Islet of Langerhans (tissue), 1 donor: ENCODE results near the gene DLG2.
A peak's percentile ranks its signal among the peaks of the same experiment; 100 is the strongest.

ENCODE experiments used
- FAIRE-seq: peaks from one replicate; lab custom pipeline; 2011; peaks lifted over from hg19 to GRCh38; lab: Jason Lieb, UNC

DLG2 gene

DNA sequence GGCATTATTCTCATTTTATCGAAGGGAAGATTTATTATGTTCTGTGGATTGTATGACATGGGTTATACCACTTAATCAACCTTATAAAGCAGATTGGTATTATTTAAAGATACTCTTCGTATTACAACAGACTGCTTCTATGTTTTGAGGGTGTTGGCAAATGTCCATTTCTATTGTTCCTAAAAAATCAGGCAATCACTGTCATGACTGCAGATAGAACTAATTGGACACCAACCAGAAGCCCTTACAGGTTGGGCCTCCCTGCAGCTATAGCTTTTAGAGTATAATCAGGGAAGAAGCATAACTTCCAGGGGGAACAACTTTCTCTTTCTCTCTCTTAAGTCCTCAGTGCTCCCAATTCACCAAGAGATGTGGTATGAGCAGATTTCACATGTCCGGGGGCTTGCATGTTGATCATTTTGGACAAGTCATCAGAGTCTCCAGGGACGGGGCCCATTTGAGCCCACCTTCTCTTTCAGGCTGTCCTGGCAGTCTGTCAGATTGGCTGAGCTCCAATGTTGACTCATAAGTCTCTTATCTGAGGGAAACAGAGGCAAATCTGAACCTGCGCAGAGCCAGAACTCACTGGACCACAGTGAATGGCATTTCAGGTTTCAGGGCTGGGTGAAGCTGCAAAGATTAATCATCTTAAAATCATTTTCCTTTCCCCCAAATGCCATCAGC, 2077.0 kb downstream of the DLG2 start:
- FAIRE-seq = no peak

DNA sequence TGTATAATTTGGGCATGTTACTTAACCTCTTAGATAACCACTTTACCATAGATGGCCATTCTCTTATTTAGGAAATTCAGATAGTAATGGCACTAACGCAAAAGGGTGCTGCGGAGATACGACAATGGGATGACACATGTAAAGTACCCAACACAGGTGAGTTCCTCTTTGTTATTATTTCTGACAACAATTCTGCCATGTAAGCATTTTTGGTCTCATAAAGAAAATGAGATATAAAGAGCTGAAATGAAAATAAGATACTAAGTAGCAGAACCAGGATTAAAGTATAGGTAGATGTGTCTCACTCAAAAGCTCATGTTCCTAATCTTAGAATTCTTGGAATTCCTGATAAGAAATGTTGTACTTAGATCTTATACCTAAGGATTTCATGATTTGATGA, 2080.8 kb downstream of the DLG2 start:
- FAIRE-seq = peak; percentile 55

DNA sequence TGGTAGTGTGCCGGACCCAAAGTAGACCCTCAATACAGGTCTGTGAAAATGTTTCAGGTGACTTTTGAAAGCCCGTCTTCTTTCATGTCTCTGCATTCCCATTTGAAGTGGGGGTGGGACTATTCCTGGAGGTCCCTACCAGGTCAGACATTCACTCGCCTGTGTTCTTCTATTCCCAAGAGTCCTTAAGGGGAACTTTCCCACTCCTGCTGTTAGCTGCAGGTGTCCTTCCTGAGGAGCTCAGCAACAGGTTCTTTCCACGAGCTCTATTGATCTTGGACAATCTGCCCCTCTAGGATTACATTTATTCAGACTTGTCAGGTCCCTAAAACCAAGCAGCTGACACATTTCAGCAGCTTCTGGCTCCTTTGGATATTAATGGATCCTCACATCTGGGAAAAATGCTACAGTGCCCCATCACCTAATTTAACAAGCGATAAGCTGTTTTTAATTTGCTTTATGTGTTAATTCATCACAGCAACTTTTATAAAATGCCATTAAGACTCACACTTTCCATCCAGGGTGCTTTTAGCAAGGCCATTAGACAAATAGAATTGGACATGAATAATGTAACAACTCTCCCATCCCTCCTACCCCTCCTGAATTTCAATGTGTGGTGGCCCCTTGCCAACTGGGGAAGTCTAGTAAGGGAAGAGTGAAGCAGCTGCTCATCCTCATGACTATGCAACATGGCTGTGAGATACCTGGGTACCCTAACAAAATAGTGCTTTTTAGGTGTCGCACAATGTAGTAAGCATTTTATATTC, 2081.5 kb downstream of the DLG2 start:
- FAIRE-seq = peak; percentile 88

DNA sequence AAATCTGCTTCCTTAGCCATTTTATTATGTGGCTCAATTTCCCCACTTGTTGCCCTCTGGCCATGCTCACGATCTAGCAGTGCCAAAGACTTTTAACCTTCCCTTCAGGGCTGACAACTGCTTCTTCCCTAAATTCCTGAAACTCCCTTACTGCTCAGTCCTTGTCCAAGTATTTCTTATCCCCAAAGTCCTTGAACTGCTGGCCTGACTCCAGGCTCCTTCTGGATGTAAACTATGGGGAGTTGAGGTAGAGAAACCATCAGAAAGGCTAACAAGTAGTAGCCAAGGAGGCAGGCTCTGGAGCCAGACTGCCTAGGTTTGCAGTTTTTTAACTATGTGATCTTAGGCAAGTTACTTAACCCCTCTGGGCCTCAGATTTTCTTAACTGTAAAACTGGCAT, 2082.3 kb downstream of the DLG2 start:
- no peak for FAIRE-seq

DNA sequence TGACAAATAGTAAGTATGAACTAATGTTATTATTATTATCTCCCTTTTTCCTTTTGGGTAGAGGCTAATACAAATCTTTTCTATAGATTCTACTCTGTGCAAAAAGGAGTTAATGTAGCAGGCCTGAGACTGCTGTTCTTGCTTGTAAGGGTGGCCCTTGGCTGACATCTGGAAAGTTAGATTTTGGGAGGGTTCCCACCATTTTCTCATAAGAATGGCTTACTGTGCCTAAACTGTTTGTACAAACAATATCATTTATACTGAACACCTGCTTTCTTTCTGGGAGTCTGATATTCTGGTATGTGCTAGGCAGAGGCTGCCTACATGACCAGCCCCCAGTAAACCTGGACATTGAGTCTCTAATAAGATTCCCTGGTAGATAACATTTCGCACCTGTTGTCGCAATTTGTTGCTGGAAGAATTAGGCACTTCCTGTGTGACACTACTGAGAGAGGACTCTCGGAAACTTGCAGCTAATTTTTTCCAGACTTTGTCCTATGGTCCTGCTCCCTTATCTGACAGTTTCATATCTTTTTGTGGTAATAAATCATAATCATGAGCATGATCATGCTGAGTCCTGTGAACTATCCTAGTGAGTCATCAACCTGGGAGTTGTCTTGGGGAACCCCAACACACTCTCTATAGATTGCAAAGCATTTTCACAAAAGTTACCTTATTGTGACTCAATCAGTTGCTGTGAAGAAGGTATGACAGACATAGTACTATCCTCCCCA, 2083.3 kb downstream of the DLG2 start:
- no peak for FAIRE-seq

DNA sequence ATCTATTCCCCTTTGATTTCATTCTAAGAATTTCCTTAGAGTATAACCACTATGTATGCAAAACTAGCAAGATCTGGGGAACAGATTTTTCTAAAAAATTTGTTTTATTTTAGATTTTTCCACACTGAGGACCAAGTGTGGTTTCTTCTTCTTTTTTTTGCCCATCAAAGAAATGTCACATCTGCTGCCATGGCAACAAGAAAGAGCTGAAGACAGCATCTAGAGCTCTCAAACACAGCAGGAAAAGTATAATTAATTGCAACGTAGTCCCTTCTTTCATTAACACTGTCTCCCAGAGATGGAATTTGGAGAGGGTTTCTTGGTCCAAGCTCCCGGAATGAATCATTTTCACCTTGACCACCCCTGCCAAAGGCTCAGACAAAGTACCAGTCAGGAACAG, 2084.3 kb downstream of the DLG2 start:
- FAIRE-seq = no peak

DNA sequence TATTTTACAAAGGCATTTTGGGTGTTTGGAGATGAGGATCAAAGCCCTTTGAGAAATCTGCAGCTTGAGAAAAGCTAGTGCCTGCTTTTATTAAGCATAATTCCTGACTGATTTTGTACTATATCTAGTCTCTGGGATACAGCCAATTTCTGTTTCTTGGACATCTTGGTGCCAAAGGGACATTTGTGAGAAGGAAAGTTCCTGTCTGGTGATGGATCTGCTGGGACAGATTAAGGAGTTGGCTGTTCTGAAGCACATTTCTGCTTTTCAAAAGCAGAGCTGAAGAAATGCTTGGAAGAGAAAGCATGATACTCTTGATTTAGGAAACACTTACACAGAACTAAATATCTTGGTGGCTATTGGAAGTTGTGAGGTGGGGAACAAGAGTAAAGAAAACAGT, 2086.4 kb downstream of the DLG2 start:
- no peak for FAIRE-seq

DNA sequence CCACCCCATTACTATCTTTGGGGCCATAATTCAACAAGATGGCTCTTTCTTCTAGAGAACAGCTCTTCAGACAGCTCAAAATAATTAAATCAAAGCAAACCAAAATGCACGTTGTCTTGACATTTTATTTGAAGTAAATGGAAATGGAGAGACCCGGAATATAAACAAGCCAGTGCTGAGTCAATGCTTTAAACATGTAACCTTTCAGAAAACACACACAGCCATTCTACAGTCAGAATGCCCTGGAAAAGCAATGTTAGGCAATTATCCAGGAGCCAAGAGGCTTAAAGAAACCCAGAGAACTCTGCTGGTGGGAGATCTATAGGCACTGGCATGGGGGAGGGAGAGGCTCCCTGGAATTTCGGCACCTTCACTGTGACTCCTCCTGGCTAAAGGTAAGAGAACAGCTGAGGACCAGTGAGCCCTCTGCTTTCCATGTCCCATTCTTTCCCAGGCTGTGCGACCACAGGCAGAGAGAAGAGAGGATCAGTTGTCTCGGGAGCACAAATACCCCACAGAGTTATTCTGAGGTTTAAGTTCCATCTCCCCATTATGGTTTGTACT, 2086.9 kb downstream of the DLG2 start:
- no peak for FAIRE-seq

DNA sequence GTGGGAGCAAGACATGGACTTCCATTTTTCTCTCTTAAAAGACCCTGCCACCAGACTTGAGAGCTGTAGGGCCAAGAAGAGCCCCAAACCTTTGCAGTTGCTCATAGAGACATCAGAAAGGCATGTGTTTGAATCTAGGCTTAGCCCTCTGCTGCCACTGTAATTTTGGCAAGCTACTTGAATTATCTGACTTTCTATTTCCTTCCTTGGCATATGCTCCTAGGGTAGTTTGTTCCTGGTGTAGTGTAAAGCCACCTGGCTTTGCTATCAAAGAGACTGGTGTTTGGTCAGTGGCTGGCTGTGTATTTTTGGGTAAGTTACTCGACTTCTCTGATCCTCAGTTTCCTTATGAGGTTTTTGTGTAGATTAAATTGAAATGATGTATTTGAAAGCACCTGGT, 2088.9 kb downstream of the DLG2 start:
- no peak for FAIRE-seq

DNA sequence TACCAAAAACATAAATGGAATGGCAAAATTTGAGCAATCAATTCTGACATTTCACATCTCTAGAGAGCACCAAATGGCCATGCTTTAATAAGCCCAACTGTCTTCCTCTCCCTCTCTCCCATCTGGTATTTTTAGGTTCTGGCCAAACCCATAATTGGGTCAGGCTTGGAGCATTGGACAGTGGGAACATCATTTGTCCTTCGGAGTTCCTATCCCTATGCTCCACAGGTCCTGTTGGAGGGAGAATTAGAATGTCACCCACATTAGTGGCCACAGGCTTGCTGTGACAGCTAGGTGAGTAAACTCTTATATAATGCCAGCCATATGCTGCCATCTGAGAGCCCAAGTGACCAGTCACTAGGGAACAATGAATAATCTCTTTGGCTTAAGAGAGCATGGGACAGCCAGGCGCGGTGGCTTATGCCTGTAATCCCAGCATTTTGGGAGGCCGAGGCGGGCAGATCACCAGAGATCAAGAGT, 2090.0 kb downstream of the DLG2 start:
- no peak for FAIRE-seq

DNA sequence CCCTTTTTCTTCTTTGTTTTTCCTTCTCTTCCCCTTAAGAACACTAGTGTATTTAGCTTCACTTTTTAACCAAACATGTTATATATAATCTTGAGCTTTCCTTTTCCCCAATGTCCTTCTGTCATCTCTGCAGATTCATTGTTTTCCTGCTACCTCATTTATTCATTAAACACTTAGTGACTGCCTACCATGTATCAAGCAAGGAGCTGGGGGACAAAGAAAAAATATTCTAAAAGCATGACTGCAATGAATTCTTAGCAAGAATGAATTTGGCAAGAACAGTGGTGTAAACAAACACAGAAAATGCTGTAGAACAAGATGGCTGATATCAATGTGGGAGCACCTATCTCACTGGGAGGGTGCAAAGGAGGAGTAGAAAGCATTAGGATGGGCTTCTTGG, 2094.0 kb downstream of the DLG2 start:
- no peak for FAIRE-seq

DNA sequence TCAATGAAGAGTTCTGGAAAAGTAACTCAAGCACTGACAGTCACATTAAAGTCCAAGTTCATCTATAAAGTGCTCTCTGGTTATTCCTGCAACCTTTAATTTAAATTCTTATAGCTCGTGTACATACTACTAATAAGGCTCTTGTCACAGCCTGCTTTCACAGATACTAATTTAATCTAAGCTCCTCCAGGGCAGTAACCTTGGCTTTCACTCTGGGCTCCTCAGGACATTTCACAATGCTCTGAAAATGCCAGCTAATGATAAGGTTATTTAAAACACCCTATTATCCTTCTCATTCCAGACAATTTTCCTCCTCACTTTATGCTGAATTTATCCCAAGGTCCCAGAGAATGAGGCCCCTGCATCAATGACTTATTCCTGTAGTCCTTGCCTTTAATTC, 2098.3 kb downstream of the DLG2 start:
- FAIRE-seq = no peak

DNA sequence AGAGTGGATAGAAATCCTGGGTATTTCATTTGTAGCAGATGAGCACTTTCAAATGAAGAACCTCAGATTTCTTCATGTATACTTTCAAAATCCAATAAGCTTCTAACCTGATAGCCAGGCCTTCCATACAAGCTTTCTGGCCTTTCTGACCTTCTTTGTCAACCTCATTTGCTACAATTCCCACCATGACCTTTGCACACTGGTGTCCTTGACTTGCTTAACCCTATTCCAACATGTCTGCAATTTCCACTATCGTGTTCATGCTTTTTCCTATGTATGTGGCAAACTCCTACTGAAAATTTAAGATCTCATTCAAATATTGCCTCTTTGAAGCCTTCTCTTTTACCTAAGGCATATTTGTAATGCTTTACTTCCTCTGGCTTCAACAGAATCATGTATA, 2098.9 kb downstream of the DLG2 start:
- no peak for FAIRE-seq

DNA sequence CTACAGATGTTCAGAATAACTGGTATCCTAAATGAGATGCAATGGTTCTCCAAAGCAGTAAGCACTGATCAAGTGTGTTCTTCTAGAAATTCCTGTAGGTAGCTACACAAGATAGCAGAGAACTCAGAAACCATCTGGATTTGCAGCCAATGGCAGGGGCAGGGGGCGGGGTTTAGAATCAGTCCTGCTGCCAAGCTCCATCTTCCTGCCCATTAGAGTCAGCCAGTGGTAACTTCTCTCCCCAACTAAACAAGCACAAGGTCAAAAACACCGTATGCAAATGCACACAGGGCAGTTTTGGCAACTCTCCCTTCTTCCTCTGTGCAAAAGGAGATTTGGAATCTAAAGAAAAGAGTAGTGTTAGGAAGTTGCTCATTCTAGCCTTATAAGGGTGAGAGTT, 2103.5 kb downstream of the DLG2 start:
- no peak for FAIRE-seq

DNA sequence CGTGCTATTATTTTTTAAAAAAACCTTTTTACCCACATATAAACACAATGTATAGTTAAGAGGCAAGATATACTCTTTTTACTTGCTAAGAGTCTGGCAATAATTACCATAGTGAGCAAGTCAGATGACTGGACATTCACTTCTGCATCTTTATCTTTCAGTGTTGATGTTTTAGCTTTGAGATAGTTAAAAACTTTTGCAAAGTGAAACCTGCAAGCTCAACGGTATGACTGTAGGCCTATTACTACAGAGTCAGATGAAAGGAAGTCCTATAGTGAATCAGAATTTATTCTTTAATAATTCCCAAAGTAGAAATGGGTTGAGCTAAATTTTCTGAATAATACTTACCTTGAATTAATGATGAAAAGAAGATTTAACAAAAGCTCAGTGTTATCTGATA, 2104.2 kb downstream of the DLG2 start:
- no peak for FAIRE-seq

DNA sequence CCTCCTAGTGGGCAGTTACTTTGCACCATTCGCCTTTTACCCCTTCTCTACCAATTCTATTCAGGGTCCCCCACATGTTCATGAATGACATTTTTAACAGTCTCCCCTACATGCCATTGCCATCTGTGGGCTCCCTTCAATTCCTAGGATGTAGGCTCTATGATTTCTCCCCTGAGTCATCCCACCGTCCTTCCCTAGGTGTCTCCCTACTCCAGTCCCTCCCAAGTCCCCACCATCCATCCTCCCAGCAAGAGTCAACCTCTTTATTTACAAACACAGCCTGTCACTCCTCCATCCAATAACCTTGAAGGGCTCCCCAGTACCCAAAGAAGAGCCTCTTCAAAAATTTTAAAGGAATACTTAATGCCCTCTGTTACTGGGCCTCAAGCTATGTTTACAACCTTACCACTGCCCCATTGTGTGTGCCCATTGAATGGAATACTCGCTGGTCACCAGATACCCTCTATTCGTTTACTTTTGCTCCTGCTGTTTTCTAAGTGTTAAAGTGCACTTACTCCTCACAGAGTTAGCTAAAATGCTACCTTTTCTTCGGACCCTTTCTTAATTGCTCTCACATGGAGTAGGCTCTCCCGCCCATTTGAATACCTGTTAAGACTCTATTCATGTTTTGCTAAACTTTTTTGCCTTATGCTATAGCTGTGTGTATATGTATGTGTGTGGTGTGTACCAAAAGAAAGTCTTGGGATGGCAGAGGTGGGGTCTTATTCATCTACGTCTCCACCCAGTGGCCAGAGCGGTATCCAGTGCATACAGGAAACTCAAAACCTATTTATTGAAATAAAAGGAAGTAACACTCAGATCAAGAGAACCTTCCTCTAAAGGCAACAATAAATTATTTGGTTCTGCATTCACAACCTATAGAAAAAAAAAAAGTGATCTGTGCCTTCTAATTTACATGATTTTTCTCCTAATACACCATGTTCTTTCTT, 2105.2 kb downstream of the DLG2 start:
- FAIRE-seq = no peak

DNA sequence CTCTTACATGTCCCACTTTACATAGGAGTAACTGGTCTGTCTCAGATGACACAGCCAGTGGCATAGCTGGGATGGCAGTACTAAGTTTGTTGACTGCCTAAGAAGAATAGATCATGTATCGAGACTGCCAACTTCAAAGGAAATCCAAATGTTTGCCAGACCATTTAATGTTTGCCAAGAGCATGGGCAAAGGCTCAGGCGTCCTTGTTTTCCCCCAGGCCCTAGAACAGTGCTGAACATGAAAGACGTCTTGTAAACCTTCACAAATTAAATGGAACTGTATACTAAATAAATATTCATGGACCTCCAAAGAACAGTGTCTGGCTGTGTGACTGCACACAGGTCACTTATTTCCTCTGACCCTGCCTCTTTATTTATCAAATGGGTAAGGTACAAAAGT, 2106.3 kb downstream of the DLG2 start:
- no peak for FAIRE-seq

DNA sequence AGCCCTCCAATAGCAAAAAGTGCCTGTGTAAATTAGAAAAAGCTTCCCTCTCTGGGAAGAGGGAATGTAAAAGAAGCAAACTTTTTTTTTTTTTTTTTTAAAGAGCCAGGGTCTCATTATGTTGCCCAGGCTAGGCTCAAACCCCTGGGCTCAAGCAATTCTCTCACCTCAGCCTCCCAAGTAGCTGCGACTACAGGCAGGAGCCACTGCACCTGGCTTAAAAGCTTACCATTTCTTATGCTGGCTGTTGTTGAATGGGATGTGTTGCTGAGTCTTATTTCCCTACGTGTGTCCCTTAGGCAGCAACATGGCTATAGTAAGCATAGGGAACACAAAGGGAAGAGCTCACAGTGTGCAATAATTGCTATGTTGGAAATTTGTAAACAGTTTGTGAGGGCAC, 2115.5 kb downstream of the DLG2 start:
- FAIRE-seq = no peak

DNA sequence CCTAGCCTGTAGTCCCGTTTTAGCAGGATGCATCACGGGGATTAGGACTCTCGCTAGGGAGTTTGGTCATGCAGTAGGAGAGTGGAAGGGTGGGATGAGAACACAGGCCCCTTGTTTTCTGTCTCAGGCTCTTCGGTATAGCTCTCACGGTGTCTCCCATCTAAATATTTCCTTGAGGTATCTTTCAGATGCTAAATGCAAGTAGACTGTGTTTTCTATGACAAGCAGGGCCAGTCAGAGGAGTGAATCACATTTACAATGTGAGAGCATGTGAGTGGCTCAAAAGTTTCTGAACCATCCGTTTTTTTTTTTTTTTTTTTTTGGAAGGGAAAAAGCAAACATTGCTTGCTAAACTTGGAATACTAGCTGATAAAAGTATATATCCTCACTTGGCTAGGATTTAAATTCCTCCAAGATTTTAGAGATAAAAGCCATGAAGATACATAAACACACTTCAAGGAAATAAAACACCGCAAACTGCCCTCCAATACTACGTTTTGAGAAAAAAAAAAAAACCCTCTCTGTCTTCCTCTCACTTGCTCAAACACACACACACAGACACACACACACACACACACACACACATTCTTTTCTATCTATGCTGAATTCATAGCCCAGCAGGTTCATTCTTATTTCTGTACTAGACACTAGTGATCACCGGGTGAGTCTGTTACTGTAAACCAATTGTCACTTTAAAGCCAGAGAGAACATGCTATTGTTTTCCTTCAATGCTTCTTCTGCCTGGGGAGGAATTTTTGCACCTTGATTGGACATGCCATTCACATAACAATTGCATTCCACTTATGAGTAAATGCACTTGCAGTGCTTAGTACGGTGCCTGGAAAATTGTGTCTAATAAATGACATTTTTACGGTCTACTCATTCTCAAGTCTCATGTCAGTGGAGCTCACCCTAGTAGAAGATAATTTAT, 2116.3 kb downstream of the DLG2 start:
- FAIRE-seq = no peak

DNA sequence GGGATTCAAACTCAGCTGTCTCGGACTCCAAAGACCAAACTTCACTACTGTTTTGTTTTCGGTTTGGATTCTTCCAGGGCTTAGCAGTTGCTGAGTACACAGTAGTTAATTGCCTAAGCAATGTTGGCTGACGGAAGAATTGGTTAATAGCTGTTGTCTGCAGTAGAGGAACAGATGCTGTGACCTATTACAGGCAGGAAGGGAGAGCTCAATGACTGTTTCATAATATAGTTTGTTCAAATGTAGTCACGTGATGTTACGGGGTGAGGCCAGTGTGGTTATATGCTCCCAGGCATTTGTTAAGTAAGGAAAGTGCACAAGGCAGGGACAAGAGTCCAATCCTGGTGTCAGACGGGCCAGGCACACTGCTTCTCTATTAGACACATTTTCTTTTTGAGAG, 2118.3 kb downstream of the DLG2 start:
- peak; percentile 88 for FAIRE-seq

DNA sequence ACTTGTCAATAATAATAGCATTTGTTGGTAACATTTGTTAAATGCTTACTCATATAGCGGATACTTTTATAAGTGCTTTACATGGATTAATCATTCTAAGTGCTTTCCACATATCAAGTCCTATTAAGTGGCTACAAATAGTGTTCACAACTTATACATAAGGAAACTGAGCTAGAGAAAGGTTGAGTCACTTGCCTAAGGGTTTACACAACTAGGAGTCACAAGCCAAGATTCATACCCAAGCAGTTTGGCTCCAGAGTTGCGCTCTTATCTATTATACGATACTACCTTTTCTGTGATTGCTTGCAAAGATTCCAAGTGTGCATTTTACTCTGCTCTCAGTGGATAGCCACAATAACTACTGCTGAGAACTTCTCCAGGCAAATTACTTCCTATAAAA, 2125.1 kb downstream of the DLG2 start:
- no peak for FAIRE-seq
